K562 (cell line): Measurements from ENCODE around the gene DNAJC15. TPM values are rescaled to one million over a fixed set of nuclear protein-coding genes. Genes with fewer than 3 reads are reported as not detected.

Experiments
- ATAC-seq: fragments of 200-7000 bp; cut with Tn5 transposase; 3 replicates; pipeline ENCODE4 v1.9.1; 2020; ENCODE audit warnings: moderate library complexity
- BruUV-seq: library from RNA; stranded (reverse); fragments of 400-500 nt; replicated peaks from 2 replicates; lab custom pipeline; 2021; lab: Mats Ljungman, UMichigan
- CTCF ChIA-PET: fragments of 300-600 bp; formaldehyde crosslinking; extraction: SDS; loops from one replicate; lab custom pipeline; 2021; ENCODE audit warnings: low intra/inter-chr PET ratio; lab: Yijun Ruan, JAX
- POLR2A ChIA-PET: fragments of 300-600, 350-650 bp; sonication (Branson Sonifier 250); formaldehyde crosslinking; extraction: SDS; loops from one replicate; lab custom pipeline; 2021; ENCODE audit warnings: antibody characterized with exemption, inconsistent platforms; lab: Yijun Ruan, JAX
- DNase-seq, 4 experiments: peaks; one replicate each; pipeline versions ENCODE4 v3.0.0 to v3.0.0-alpha.2; 2011 to 2018; ENCODE audit warnings: low spot score in 3 of 4, mixed read lengths in 3 of 4; ENCODE audit errors: extremely low read depth in 1 of 4
- FAIRE-seq: peaks from 2 replicates; lab custom pipeline; 2011; peaks lifted over from hg19 to GRCh38; lab: Jason Lieb, UNC
- H2AFZ ChIP-seq: 2 replicates; pipeline ENCODE4 v1.6.0; 2011; ENCODE audit warnings: low read depth, low read length, control low read depth, inconsistent platforms
- H3K27ac ChIP-seq: fragments of 200-600 bp; 3 replicates; pipeline ENCODE4 v1.8.0; 2011; ENCODE audit warnings: low read depth, mild to moderate bottlenecking, control low read depth, inconsistent platforms, low read length, moderate library complexity, mixed read lengths; ENCODE audit errors: extremely low read depth
- H3K27me3 ChIP-seq, 2 experiments: fragments of 300-600 bp in 1 of 2; 2 replicates in 1 of 2; 3 replicates in 1 of 2; pipeline versions ENCODE4 v1.6.0 to v1.8.0; 2011; ENCODE audit warnings: inconsistent platforms in 2 of 2, low read length in 2 of 2, mild to moderate bottlenecking in 1 of 2, mixed read lengths in 1 of 2, moderate library complexity in 1 of 2; ENCODE audit not compliant: control insufficient read depth in 2 of 2, insufficient read depth in 2 of 2
- H3K36me3 ChIP-seq: fragments of 300-600 bp; 3 replicates; pipeline ENCODE4 v1.8.0; 2011; ENCODE audit warnings: mild to moderate bottlenecking, low read length, inconsistent platforms; ENCODE audit not compliant: control insufficient read depth, insufficient read depth
- H3K4me1 ChIP-seq, 2 experiments: fragments of 200-600 bp in 1 of 2; replicated peaks in 1 of 2; 2 replicates in 1 of 2; 3 replicates in 1 of 2; pipeline versions ENCODE4 v1.5.1 to v1.8.0; 2011; ENCODE audit warnings: inconsistent platforms in 2 of 2, low read length in 2 of 2, mild to moderate bottlenecking in 1 of 2, mixed read lengths in 1 of 2, moderate library complexity in 1 of 2; ENCODE audit not compliant: control insufficient read depth in 2 of 2, insufficient read depth in 2 of 2
- H3K4me2 ChIP-seq: 2 replicates; pipeline ENCODE4 v1.6.1; 2011; ENCODE audit warnings: low read length, control low read depth, inconsistent platforms, mixed read lengths; ENCODE audit not compliant: insufficient read depth
- H3K4me3 ChIP-seq: fragments of 200-600 bp; sonication (generic), shearing (Covaris generic); 2 replicates; pipeline ENCODE4 v1.5.1; 2016; ENCODE audit warnings: control low read depth, inconsistent platforms
- H3K79me2 ChIP-seq: fragments of 200-600 bp; 3 replicates; pipeline ENCODE4 v1.8.0; 2011; ENCODE audit warnings: low read length, inconsistent platforms; ENCODE audit not compliant: control insufficient read depth, insufficient read depth
- H3K9ac ChIP-seq, 2 experiments: 2 replicates each; pipeline versions ENCODE4 v1.6.0 to v1.6.1; 2011; ENCODE audit warnings: low read depth in 2 of 2, low read length in 2 of 2, control low read depth in 1 of 2, inconsistent platforms in 1 of 2, mild to moderate bottlenecking in 1 of 2, mixed read lengths in 1 of 2; ENCODE audit not compliant: insufficient read depth in 1 of 2
- H3K9me1 ChIP-seq: one replicate; pipeline ENCODE4 v1.6.0; 2011; ENCODE audit warnings: inconsistent platforms, mild to moderate bottlenecking, low read length, moderate library complexity; ENCODE audit not compliant: control insufficient read depth, insufficient read depth
- H3K9me3 ChIP-seq: replicated peaks from 2 replicates; pipeline ENCODE4 v1.5.1; 2011; ENCODE audit warnings: low read depth, low read length, inconsistent platforms; ENCODE audit not compliant: control insufficient read depth, insufficient read depth
- H4K20me1 ChIP-seq: replicated peaks from 2 replicates; pipeline ENCODE4 v1.6.1; 2011; ENCODE audit warnings: low read length, inconsistent platforms, mixed read lengths; ENCODE audit not compliant: control insufficient read depth, insufficient read depth
- ATF4 ChIP-seq: fragments of 450-650 bp; formaldehyde crosslinking; IDR thresholded peaks from 2 replicates; pipeline ENCODE4 v1.4.0; 2022; ENCODE audit warnings: mild to moderate bottlenecking, moderate library complexity
- PBX2 ChIP-seq, 2 experiments: IDR thresholded peaks in 1 of 2; conservative IDR thresholded peaks in 1 of 2; 2 replicates each; pipeline ENCODE4 v1.6.1; 2016; ENCODE audit warnings: low read depth in 2 of 2, mild to moderate bottlenecking in 1 of 2, missing compliant biosample characterization in 1 of 2, missing genetic modification characterization in 1 of 2, moderate library complexity in 1 of 2
- SPI1 ChIP-seq: IDR thresholded peaks from 2 replicates; pipeline ENCODE4 v1.6.1; 2011; ENCODE audit warnings: low read depth, low read length, control low read depth, borderline replicate concordance
- SUPT5H ChIP-seq: fragments of 450-650 bp; IDR thresholded peaks from 2 replicates; pipeline ENCODE4 v1.6.1; 2016
- YY1 ChIP-seq, 3 experiments: IDR thresholded peaks; 2 replicates each; pipeline ENCODE4 v1.6.1; 2011; ENCODE audit warnings: low read length in 2 of 3, mild to moderate bottlenecking in 2 of 3, moderate library complexity in 2 of 3, borderline replicate concordance in 1 of 3, control low read depth in 1 of 3, low read depth in 1 of 3; ENCODE audit not compliant: insufficient read depth in 3 of 3, insufficient replicate concordance in 2 of 3, control insufficient read depth in 1 of 3, insufficient read length in 1 of 3; ENCODE audit errors: extremely low read depth in 1 of 3
- ZNF146 ChIP-seq: IDR thresholded peaks from one replicate; pipeline ENCODE4 v1.6.1; 2018; ENCODE audit warnings: missing compliant biosample characterization; ENCODE audit not compliant: unreplicated experiment
- ZNF695 ChIP-seq: fragments of 450-650 bp; formaldehyde crosslinking; IDR thresholded peaks from 2 replicates; pipeline ENCODE4 v1.4.0; 2020; ENCODE audit warnings: mild to moderate bottlenecking, moderate library complexity
- WGBS: fragments of 100-300 bp; shearing (Covaris generic); methylation state at CpG from one replicate; pipeline ENCODE4 v1.1.6; 2016; ENCODE audit warnings: low coverage, mixed read lengths; ENCODE audit not compliant: insufficient coverage; ENCODE audit errors: missing lambda C conversion rate; 5-methylcytosine and 5-hydroxymethylcytosine counted together
- in situ Hi-C: fragments of 300-500 bp; cut with MboI; formaldehyde crosslinking; loops from 4 replicates; pipeline ENCODE4 v1.15.0; 2018; ENCODE audit warnings: inconsistent platforms, mixed read lengths
- intact Hi-C: fragments of 100-400 bp; cut with micrococcal nuclease; formaldehyde crosslinking; loops from 2 replicates; pipeline ENCODE4 v1.14.2; 2022
- polyA plus RNA-seq, 8 experiments: library from polyadenylated mRNA; depleted of rRNA in 4 of 8; stranded (reverse) in 5 of 8; unstranded in 3 of 8; fragments of >200 nt; fragmentation: Nextera tagmentation in 2 of 8; fragmentation: Illumina TruSeq in 1 of 8; extraction: Ambion mirVana in 2 of 8; extraction: Trizol in 1 of 8; gene quantifications; 2 replicates each; pipeline versions ENCODE4 v1.2.1 to v1.2.3, GENCODE V29; 2011 to 2014; ENCODE audit warnings: inconsistent platforms in 1 of 8, missing spikeins in 1 of 8
- total RNA-seq, 7 experiments: library from RNA; depleted of rRNA in 6 of 7; stranded (reverse); fragments of >200 nt in 6 of 7; fragmentation: Illumina TruSeq in 2 of 7; extraction: Trizol in 2 of 7; gene quantifications; 2 replicates each; pipeline versions ENCODE4 v1.2.1 to v1.2.3, GENCODE V29; 2011 to 2021; ENCODE audit warnings: low replicate concordance in 1 of 7

DNAJC15 gene
- total and polyA plus RNA-seq, 9 of the 15 experiments (the other 6 are each of a cell fraction or from before 2014, with no cell fraction given): 0.47 to 3.8 (median 1.0) TPM

GRCh38 chr13:42986176-42986574 lies 37.2 kb upstream of the DNAJC15 start:
- no peak for DNase-seq
- no peak overlapping the region for H3K9ac ChIP-seq
- H4K20me1 ChIP-seq: no peaks in the 10 kb centered on the region
- intact Hi-C loops: no loop called here
- TF ChIP-seq SUPT5H: no peak
- no peak for TF ChIP-seq PBX2 (CRISPR knock-in tag; IDR thresholded peaks at IDR 0.05; ENCODE audit: low read depth)
- TF ChIP-seq PBX2 (tag; conservative IDR thresholded peaks at IDR 0.05; ENCODE audit: low read depth): no peak
- TF ChIP-seq ZNF695 (CRISPR knock-in tag): no peak
- no peak for TF ChIP-seq ATF4 (CRISPR knock-in tag)
- no peak for TF ChIP-seq YY1 (IDR thresholded peaks at IDR 0.05; ENCODE audit: borderline replicate concordance in 1 of 3, control insufficient read depth in 1 of 3, extremely low read depth in 1 of 3, insufficient read depth in 3 of 3, insufficient read length in 1 of 3, insufficient replicate concordance in 2 of 3, low read depth in 1 of 3, low read length in 2 of 3)
- no peak for TF ChIP-seq SPI1
- no peak for TF ChIP-seq ZNF146 (CRISPR knock-in tag)
- no peak overlapping the region for H3K4me3 ChIP-seq
- BruUV-seq: no TSS peak
- 9% methylated on average over 4 of the region's 7 CpGs for WGBS
- no peaks in the 10 kb centered on the region for H3K4me1 ChIP-seq
- ATAC-seq: no peak
- H3K36me3 ChIP-seq: no peaks in the 10 kb centered on the region
- no peak overlapping the region for H2AFZ ChIP-seq
- H3K27me3 ChIP-seq: no peaks in the 10 kb centered on the region; a peak in 1 of 5 replicates
- in situ Hi-C loops: no loop called here
- no peak overlapping the region for H3K4me2 ChIP-seq
- no peaks in the 10 kb centered on the region for H3K9me3 ChIP-seq
- H3K27ac ChIP-seq: no peak overlapping the region
- ChIA-PET CTCF (no interaction called here), POLR2A (no interaction called here)
- no peaks in the 10 kb centered on the region for H3K9me1 ChIP-seq
- H3K79me2 ChIP-seq: no peaks in the 10 kb centered on the region
- no peak for FAIRE-seq
